Testis (tissue), 3 donors: Measurements from ENCODE around the gene MATCAP1. TPM values are rescaled to one million over a fixed set of nuclear protein-coding genes. Genes with fewer than 3 reads are reported as not detected.
A peak's percentile ranks its signal among the peaks of the same experiment; 100 is the strongest.

Experiments
- DNase-seq: peaks from one replicate; pipeline ENCODE4 v3.0.0-alpha.2; 2019
- H3K27ac ChIP-seq, 2 donors: fragments of 200-600 bp; sonication (generic); one replicate each; pipeline ENCODE4 v1.5.1; 2019
- H3K27me3 ChIP-seq: fragments of 200-600 bp; sonication (generic); one replicate; pipeline ENCODE4 v1.5.1; 2019
- H3K36me3 ChIP-seq: fragments of 200-600 bp; sonication (generic); one replicate; pipeline ENCODE4 v1.5.1; 2017; ENCODE audit warnings: low read depth; ENCODE audit errors: missing control alignments
- H3K4me1 ChIP-seq: fragments of 200-600 bp; sonication (generic); one replicate; pipeline ENCODE4 v1.5.1; 2019
- H3K4me3 ChIP-seq, 2 donors: fragments of 200-600 bp; sonication (generic); one replicate each; pipeline ENCODE4 v1.5.1; 2017 to 2019
- H3K9me3 ChIP-seq: fragments of 200-600 bp; sonication (generic); one replicate; pipeline ENCODE4 v1.5.1; 2017
- CTCF ChIP-seq, 3 experiments: fragments of 450-650 bp in 2 of 3; fragments of 200-600 bp in 1 of 3; sonication (generic) in 1 of 3; IDR thresholded peaks; one replicate each; pipeline ENCODE4 v1.5.1; 2016 to 2019; ENCODE audit warnings: antibody characterized with exemption in 3 of 3, mild to moderate bottlenecking in 2 of 3, moderate library complexity in 1 of 3
- POLR2A ChIP-seq: fragments of 450-650 bp; IDR thresholded peaks from one replicate; pipeline ENCODE4 v1.6.1; 2017; ENCODE audit warnings: antibody characterized with exemption, mild to moderate bottlenecking, moderate library complexity
- WGBS, 2 donors: methylation state at CpG; one replicate each; pipeline ENCODE4 v1.1.5; 2018; 5-methylcytosine and 5-hydroxymethylcytosine counted together
- intact Hi-C: fragments of 100-400 bp; cut with DNase I; formaldehyde crosslinking; loops from one replicate; pipeline ENCODE4 v1.15.1; 2023; ENCODE audit warnings: low total_unique reads
- polyA plus RNA-seq: library from polyadenylated mRNA; stranded (reverse); fragments of 350-450 nt; fragmentation: Illumina TruSeq; extraction: RNeasy Lipid Tissue Mini Kit (QIAGEN cat#74804); gene quantifications from one replicate; pipeline ENCODE4 v1.2.3, GENCODE V29; 2014; ENCODE audit warnings: low read depth, low replicate concordance; ENCODE audit not compliant: insufficient read depth
- total RNA-seq, 2 donors: library from RNA; depleted of rRNA; stranded (reverse); fragments of >200 nt; gene quantifications; one replicate each; pipeline ENCODE4 v1.2.3, GENCODE V29; 2016

Gene MATCAP1
- total and polyA plus RNA-seq, 3 donors from 2014 or later, result 44.6 to 89.4 (median 65.1) TPM

DNA sequence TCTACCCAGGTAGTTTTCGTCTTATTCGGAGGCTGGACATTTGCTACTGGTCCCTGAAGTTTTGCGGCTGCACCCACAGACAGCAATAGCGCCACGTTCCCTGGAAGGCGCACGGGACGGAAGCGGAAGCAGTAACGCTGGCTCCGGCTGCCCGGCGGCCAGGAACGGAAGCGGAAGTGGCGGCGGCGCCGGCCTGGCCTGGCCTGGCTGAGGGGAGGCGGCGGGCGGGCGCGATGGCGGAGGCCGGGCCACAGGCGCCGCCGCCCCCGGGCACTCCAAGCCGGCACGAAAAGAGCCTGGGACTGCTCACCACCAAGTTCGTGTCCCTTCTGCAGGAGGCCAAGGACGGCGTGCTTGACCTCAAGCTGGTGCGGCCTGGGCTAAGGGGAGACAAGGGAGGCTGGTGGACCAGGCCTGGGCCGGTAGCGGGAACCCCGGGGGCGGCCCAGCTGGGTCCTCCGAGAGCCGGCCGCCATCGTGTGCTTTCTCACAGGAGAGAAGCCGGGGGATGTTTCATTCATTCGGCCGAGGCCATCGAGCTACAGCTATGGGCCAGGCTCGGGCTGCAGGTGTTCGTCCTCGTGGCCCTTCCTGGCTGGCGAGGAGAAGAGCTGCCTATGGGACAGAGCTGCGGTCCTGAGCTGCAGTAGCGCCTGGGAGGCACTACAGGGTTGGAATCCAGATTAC lies 8.4 kb upstream of the MATCAP1 start, which contains the start of gene E2F4:
E2F4 (plus strand) TSS at position 161 of the 687 bp plus-strand sequence; CDS start at position 234, 73 bp downstream.
- whole genome bisulfite sequencing, 2 donors, result 0 to 2% methylated on average over 13 to 54 of the region's 54 CpGs
- Histone ChIP-seq H3K27ac (peak within 1 kb of the TSS; percentile 70 to 74), H3K4me1 (peaks cover 30% of the 10 kb centered on the region), H3K9me3 (no peaks in the 10 kb centered on the region), H3K36me3 (no peaks in the 10 kb centered on the region), H3K4me3 (peak within 1 kb of the TSS; percentile 96 to 99), H3K27me3 (no peaks in the 10 kb centered on the region)
- peak in 1 of 3 experiments; percentile 15 for TF ChIP-seq CTCF (IDR thresholded peaks at IDR 0.05)
- no peak for TF ChIP-seq POLR2A
- intact Hi-C loops, result no loop called here
- peak; percentile 95 for DNase-seq

GRCh38 chr16:67191411-67191994 lies 7.7 kb upstream of the MATCAP1 start:
- intact Hi-C loops, result no loop called here
- H3K27ac ChIP-seq, result no peak overlapping the region
- WGBS, 2 donors, result 23 to 25% methylated on average over 9 of the region's 9 CpGs

GRCh38 chr16:67190448-67191399 lies 7.0 kb upstream of the MATCAP1 start:
- intact Hi-C loops, result no loop called here
- Histone ChIP-seq H3K36me3 (no peaks in the 10 kb centered on the region), H3K4me3 (no peak overlapping the region), H3K27ac (no peak overlapping the region), H3K27me3 (no peaks in the 10 kb centered on the region), H3K9me3 (no peaks in the 10 kb centered on the region), H3K4me1 (peaks cover 42% of the 10 kb centered on the region)
- 70 to 75% methylated on average over 12 to 13 of the region's 13 CpGs for WGBS, 2 donors
- no peak for DNase-seq
- TF ChIP-seq POLR2A, result no peak
- TF ChIP-seq CTCF (IDR thresholded peaks at IDR 0.05), result no peak

More at GRCh38 chr16:67191411-67191994, 7.7 kb upstream of the MATCAP1 start:
- Histone ChIP-seq H3K4me1 (peaks cover 34% of the 10 kb centered on the region), H3K36me3 (no peaks in the 10 kb centered on the region), H3K9me3 (no peaks in the 10 kb centered on the region), H3K27me3 (no peaks in the 10 kb centered on the region), H3K4me3 (peak overlapping the region; percentile 96 to 99)
- no peak for TF ChIP-seq POLR2A
- TF ChIP-seq CTCF (IDR thresholded peaks at IDR 0.05), result no peak
- no peak for DNase-seq

- Histone ChIP-seq H3K9me3 (no peaks in the 10 kb centered on the region), H3K4me3 (no peak within 1 kb of the TSS), H3K36me3 (no peaks in the 10 kb centered on the region), H3K27ac (no peak within 1 kb of the TSS), H3K27me3 (no peaks in the 10 kb centered on the region), H3K4me1 (peaks cover 47% of the 10 kb centered on the region)
- no peak for DNase-seq
- TF ChIP-seq POLR2A, result no peak
- no peak for TF ChIP-seq CTCF (IDR thresholded peaks at IDR 0.05)
- intact Hi-C loops, result no loop called here
- 31 to 49% methylated on average over 6 of the region's 6 CpGs for WGBS, 2 donors
These were observed 6.3 kb upstream of the MATCAP1 start, which contains the start of gene EXOC3L1 for GRCh38 chr16:67190041-67190440. TSS of gene EXOC3L1 (minus strand) at chr16:67190136. CDS start at chr16:67189676, 460 bp downstream.
